ENCODE measurements around the gene TASP1.

GRCh38 chr20:13416531-13416930 is 222.2 kb downstream of the TASP1 start:
- TF ChIP-seq POLR2A (IDR thresholded peaks at IDR 0.05) (no peak), CTCF (IDR thresholded peaks at IDR 0.05) (no peak)
